IMR-90 (cell line): ENCODE data around the gene LAMA3. TPM values are rescaled to one million over a fixed set of nuclear protein-coding genes. Genes with fewer than 3 reads are reported as not detected.

Source experiments
- ATAC-seq: fragments of 200-7000 bp; cut with Tn5 transposase; 2 replicates; pipeline ENCODE4 v1.9.1; 2020; ENCODE audit warnings: low read depth, mild to moderate bottlenecking, moderate library complexity
- BruUV-seq: library from RNA; stranded (reverse); fragments of 400-500 nt; replicated peaks from 2 replicates; lab custom pipeline; 2021; lab: Mats Ljungman, UMichigan
- CTCF ChIA-PET: fragments of 300-600 bp; formaldehyde crosslinking; extraction: SDS; loops from one replicate; lab custom pipeline; 2021; ENCODE audit warnings: antibody characterized with exemption; lab: Yijun Ruan, JAX
- POLR2A ChIA-PET: fragments of 300-600 bp; sonication (Branson Sonifier 250); formaldehyde crosslinking; loops from one replicate; lab custom pipeline; 2022; ENCODE audit warnings: antibody characterized with exemption; ENCODE audit not compliant: unreplicated experiment; lab: Charles Lee
- DNase-seq: peaks from one replicate; pipeline ENCODE4 v3.0.0; 2013
- H2AFZ ChIP-seq: replicated peaks from 2 replicates; pipeline ENCODE3; 2013; ENCODE audit warnings: low read length, mild to moderate bottlenecking; ENCODE audit not compliant: poor library complexity
- H2AK5ac ChIP-seq: 2 replicates; pipeline ENCODE4 v1.6.1; 2013; ENCODE audit warnings: low read depth, low read length, inconsistent platforms
- H2AK9ac ChIP-seq: replicated peaks from 2 replicates; pipeline ENCODE3; 2013; ENCODE audit warnings: mild to moderate bottlenecking, low read depth, low read length, moderate library complexity; ENCODE audit not compliant: poor library complexity
- H2BK120ac ChIP-seq: 2 replicates; pipeline ENCODE4 v1.6.1; 2013; ENCODE audit warnings: low read depth, low read length, inconsistent platforms
- H2BK15ac ChIP-seq: 3 replicates; pipeline ENCODE4 v1.6.1; 2013; ENCODE audit warnings: low read depth, low read length, inconsistent platforms
- H2BK20ac ChIP-seq: 2 replicates; pipeline ENCODE4 v1.6.1; 2013; ENCODE audit warnings: low read depth, mild to moderate bottlenecking, inconsistent platforms, low read length, moderate library complexity
- H2BK5ac ChIP-seq: 2 replicates; pipeline ENCODE4 v1.6.1; 2013; ENCODE audit warnings: mild to moderate bottlenecking, low read depth, low read length, inconsistent platforms; ENCODE audit not compliant: poor library complexity, severe bottlenecking
- H3K14ac ChIP-seq: replicated peaks from 2 replicates; pipeline ENCODE4 v1.6.1; 2013; ENCODE audit warnings: low read depth, low read length, inconsistent platforms
- H3K18ac ChIP-seq: 2 replicates; pipeline ENCODE4 v1.6.1; 2013; ENCODE audit warnings: low read depth, low read length, control low read depth
- H3K23ac ChIP-seq: 2 replicates; pipeline ENCODE4 v1.6.1; 2013; ENCODE audit warnings: low read depth, low read length, inconsistent platforms
- H3K27ac ChIP-seq: 2 replicates; pipeline ENCODE4 v1.5.1; 2013; ENCODE audit warnings: mild to moderate bottlenecking, control low read depth, low read length; ENCODE audit not compliant: insufficient read depth
- H3K27me3 ChIP-seq: 2 replicates; pipeline ENCODE4 v1.6.1; 2013; ENCODE audit warnings: low read length; ENCODE audit not compliant: control insufficient read depth, insufficient read depth
- H3K36me3 ChIP-seq: 2 replicates; pipeline ENCODE4 v1.6.1; 2013; ENCODE audit warnings: low read length, mixed read lengths; ENCODE audit not compliant: control insufficient read depth, insufficient read depth
- H3K4ac ChIP-seq: 2 replicates; pipeline ENCODE4 v1.6.1; 2013; ENCODE audit warnings: low read depth, low read length, inconsistent platforms
- H3K4me1 ChIP-seq: 2 replicates; pipeline ENCODE4 v1.6.1; 2013; ENCODE audit warnings: low read length, mixed read lengths; ENCODE audit not compliant: control insufficient read depth, insufficient read depth
- H3K4me2 ChIP-seq: 2 replicates; pipeline ENCODE4 v1.6.1; 2013; ENCODE audit warnings: low read depth, mild to moderate bottlenecking, control low read depth, low read length, moderate library complexity
- H3K4me3 ChIP-seq: 2 replicates; pipeline ENCODE4 v1.5.1; 2013; ENCODE audit warnings: low read depth, mild to moderate bottlenecking, control low read depth, low read length, moderate library complexity; ENCODE audit not compliant: insufficient read depth
- H3K56ac ChIP-seq: 2 replicates; pipeline ENCODE4 v1.6.1; 2013; ENCODE audit warnings: low read length, inconsistent platforms; ENCODE audit not compliant: insufficient read depth; ENCODE audit errors: extremely low read depth
- H3K79me1 ChIP-seq, 2 experiments: 2 replicates each; pipeline ENCODE4 v1.6.1; 2013; ENCODE audit warnings: low read length in 2 of 2, inconsistent platforms in 1 of 2, low read depth in 1 of 2
- H3K9ac ChIP-seq: 2 replicates; pipeline ENCODE4 v1.6.1; 2013; ENCODE audit warnings: low read depth, low read length, control low read depth
- H3K9me1 ChIP-seq: 2 replicates; pipeline ENCODE4 v1.6.1; 2013; ENCODE audit warnings: low read length, inconsistent platforms; ENCODE audit not compliant: insufficient read depth
- H3K9me3 ChIP-seq: 2 replicates; pipeline ENCODE4 v1.6.1; 2013; ENCODE audit warnings: low read length; ENCODE audit not compliant: control insufficient read depth, insufficient read depth
- H4K20me1 ChIP-seq: 2 replicates; pipeline ENCODE4 v1.6.1; 2013; ENCODE audit warnings: low read length, inconsistent platforms; ENCODE audit not compliant: insufficient read depth
- H4K5ac ChIP-seq: 2 replicates; pipeline ENCODE4 v1.6.1; 2013; ENCODE audit warnings: mild to moderate bottlenecking, low read depth, low read length, control low read depth
- H4K8ac ChIP-seq, 2 experiments: 2 replicates each; pipeline ENCODE4 v1.6.1; 2013; ENCODE audit warnings: low read depth in 2 of 2, low read length in 2 of 2, control low read depth in 1 of 2, inconsistent platforms in 1 of 2
- H4K91ac ChIP-seq: 2 replicates; pipeline ENCODE4 v1.6.1; 2013; ENCODE audit warnings: low read depth, low read length, inconsistent platforms; ENCODE audit not compliant: insufficient read depth
- BHLHE40 ChIP-seq: fragments of 150-350 bp; IDR thresholded peaks from 2 replicates; pipeline ENCODE4 v1.6.1; 2016; ENCODE audit warnings: mild to moderate bottlenecking, low read depth, low read length
- CEBPB ChIP-seq: IDR thresholded peaks from 2 replicates; pipeline ENCODE4 v1.6.1; 2012; ENCODE audit warnings: low read depth, low read length, improper control_type of control experiment
- RAD21 ChIP-seq: IDR thresholded peaks from 2 replicates; pipeline ENCODE4 v1.6.1; 2012; ENCODE audit warnings: low read length, improper control_type of control experiment
- RCOR1 ChIP-seq: IDR thresholded peaks from 2 replicates; pipeline ENCODE4 v1.6.1; 2012; ENCODE audit warnings: mild to moderate bottlenecking, low read length, improper control_type of control experiment; ENCODE audit not compliant: insufficient replicate concordance
- WGBS, 2 experiments: methylation state at CpG; one replicate each; pipeline versions ENCODE4 v1.1.5 to v1.1.7; 2013; ENCODE audit warnings: missing lambda C conversion rate in 2 of 2; ENCODE audit not compliant: insufficient read length in 1 of 2; ENCODE audit errors: extremely low coverage in 2 of 2; 5-methylcytosine and 5-hydroxymethylcytosine counted together
- dilution Hi-C: fragments of 300-500 bp; cut with HindIII; formaldehyde crosslinking; loops from one replicate; pipeline ENCODE4 v1.14.3; 2018; ENCODE audit warnings: low sequenced_read_pairs; ENCODE audit not compliant: unreplicated experiment
- in situ Hi-C: fragments of 300-500 bp; cut with MboI; formaldehyde crosslinking; loops from 3 replicates; pipeline ENCODE4 v1.14.3; 2019; ENCODE audit warnings: low sequenced_read_pairs, inconsistent platforms, mixed read lengths
- intact Hi-C: fragments of 100-400 bp; cut with micrococcal nuclease; formaldehyde crosslinking; loops from 2 replicates; pipeline ENCODE4 v1.10.0; 2022
- polyA plus RNA-seq, 3 experiments: library from polyadenylated mRNA; depleted of rRNA; stranded (reverse); fragments of >200 nt; gene quantifications; 2 replicates each; pipeline ENCODE4 v1.2.3, GENCODE V29; 2012; ENCODE audit warnings: low replicate concordance in 1 of 3
- total RNA-seq: library from RNA; depleted of rRNA; stranded (reverse); fragments of >200 nt; gene quantifications from 2 replicates; pipeline ENCODE4 v1.2.3, GENCODE V29; 2012

The LAMA3 gene
- total and polyA plus RNA-seq, 2 of the 4 experiments (the other 2 are of a cell fraction), result 0.18 to 0.19 TPM

GRCh38 chr18:23658285-23658684 is 31.0 kb upstream of the LAMA3 start:
- H3K4me2 ChIP-seq, result no peak overlapping the region
- H3K4me3 ChIP-seq, result no peak overlapping the region
- no peaks in the 10 kb centered on the region for H3K36me3 ChIP-seq
- H3K9me1 ChIP-seq, result 0 out of 2 replicates have a peak, but pooled peaks cover 2% of the 10 kb centered on the region
- H3K9ac ChIP-seq, result no peak overlapping the region
- no peak overlapping the region for H2BK5ac ChIP-seq
- H4K5ac ChIP-seq, result no peak overlapping the region
- in situ Hi-C loops (no loop called here), dilution Hi-C loops (no loop called here), intact Hi-C loops (no loop called here)
- no peak for TF ChIP-seq BHLHE40
- no peak for TF ChIP-seq RAD21
- TF ChIP-seq RCOR1, result no peak
- TF ChIP-seq CEBPB, result peak; percentile 65
- DNase-seq (no peak), ATAC-seq (no peak)
- no peak overlapping the region for H3K27ac ChIP-seq
- no peak overlapping the region for H3K56ac ChIP-seq
- H3K4me1 ChIP-seq, result peaks cover 3% of the 10 kb centered on the region
- H3K14ac ChIP-seq, result no peak overlapping the region
- no peak overlapping the region for H2AK9ac ChIP-seq
- no peak overlapping the region for H2AK5ac ChIP-seq
- no peak overlapping the region for H2BK15ac ChIP-seq
- POLR2A ChIA-PET, result no interaction called here
- no peak overlapping the region for H4K91ac ChIP-seq
- no peak overlapping the region for H3K4ac ChIP-seq
- BruUV-seq, result no TSS peak
- no peaks in the 10 kb centered on the region for H3K79me1 ChIP-seq
- H2BK120ac ChIP-seq, result no peak overlapping the region
- no peaks in the 10 kb centered on the region for H3K9me3 ChIP-seq
- H3K23ac ChIP-seq, result no peak overlapping the region
- no peaks in the 10 kb centered on the region; the same call in 1 of the 2 replicates for H4K20me1 ChIP-seq
- H2AFZ ChIP-seq, result no peak overlapping the region
- no peak overlapping the region for H2BK20ac ChIP-seq
- CTCF ChIA-PET, result no interaction called here
- no peak overlapping the region for H3K18ac ChIP-seq
- 67% methylated on average over 2 of the region's 5 CpGs; no CpG with 5 or more reads in 1 of the 2 experiments for whole genome bisulfite sequencing, 2 experiments
- peaks cover 28% of the 10 kb centered on the region for H3K27me3 ChIP-seq
- H4K8ac ChIP-seq, result no peak overlapping the region
